Measurements from ENCODE around the gene DGKZ.
A peak's percentile ranks its signal among the peaks of the same experiment; 100 is the strongest.

DGKZ gene

DNA sequence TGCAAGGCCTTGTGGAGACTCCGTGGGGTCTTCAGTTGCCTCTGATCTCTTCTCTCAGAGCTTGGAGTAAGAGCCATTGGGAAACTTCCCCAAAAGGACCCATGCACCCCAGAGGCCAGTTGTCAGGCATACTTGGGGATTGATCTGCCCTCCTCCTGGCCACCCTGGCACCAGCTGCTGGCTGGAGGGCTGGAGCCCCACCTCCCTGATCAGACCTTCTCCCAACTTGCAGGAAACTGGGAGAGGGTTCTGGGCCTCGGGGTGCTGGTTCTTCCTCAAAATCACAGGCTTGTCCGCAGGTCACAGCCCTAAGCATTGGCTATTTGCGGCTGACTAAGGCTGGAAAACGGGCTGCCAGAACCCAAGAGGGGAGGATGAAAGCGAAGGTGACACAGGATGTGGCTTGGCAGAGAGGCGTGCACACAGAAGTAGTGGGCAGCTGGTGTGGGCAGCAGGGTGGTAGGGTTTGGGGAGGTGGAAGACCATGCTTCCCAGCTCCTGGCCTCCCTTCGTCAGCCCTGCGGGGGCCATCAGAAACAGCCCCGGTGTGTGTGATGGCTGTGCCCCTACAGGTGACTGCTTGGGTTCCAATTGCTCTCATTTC is 1.3 kb upstream of the DGKZ start:
- no peak for DNase-seq

DNA sequence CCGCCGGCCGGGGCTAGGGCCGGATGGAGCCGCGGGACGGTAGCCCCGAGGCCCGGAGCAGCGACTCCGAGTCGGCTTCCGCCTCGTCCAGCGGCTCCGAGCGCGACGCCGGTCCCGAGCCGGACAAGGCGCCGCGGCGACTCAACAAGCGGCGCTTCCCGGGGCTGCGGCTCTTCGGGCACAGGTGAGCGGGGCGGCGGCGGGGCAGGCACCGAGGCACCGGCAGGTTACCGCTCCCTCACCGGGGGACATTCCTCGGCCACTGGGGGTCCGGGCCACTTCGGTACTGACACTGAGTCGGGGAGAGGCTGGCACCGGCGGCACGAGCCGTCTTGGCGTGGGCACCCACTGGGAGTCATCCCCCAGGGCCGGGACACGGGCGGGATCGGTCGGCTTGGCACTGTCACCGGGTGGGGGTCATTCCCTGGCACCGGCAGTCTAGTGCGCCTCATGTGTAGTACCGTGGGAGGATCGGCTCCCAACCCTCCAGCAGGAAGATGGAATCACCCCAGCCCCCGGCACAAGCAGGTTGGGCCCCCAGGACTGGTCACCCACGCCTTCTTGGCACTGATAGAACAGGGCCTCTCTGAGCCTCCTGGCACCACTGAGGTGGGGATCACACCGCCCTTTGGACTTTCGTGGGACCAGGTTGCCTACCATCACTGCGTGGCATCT is 511 bp downstream of the DGKZ start:
- DNase-seq, result peak; percentile 8

- no peak for DNase-seq
Observed at GRCh38 chr11:46348566-46349401, 1.5 kb downstream of the DGKZ start.

GRCh38 chr11:46350695-46351094 is 3.4 kb downstream of the DGKZ start:
- DNase-seq, result no peak

- DNase-seq, result no peak
Observed at GRCh38 chr11:46351148-46351547, 3.9 kb downstream of the DGKZ start.

DNA sequence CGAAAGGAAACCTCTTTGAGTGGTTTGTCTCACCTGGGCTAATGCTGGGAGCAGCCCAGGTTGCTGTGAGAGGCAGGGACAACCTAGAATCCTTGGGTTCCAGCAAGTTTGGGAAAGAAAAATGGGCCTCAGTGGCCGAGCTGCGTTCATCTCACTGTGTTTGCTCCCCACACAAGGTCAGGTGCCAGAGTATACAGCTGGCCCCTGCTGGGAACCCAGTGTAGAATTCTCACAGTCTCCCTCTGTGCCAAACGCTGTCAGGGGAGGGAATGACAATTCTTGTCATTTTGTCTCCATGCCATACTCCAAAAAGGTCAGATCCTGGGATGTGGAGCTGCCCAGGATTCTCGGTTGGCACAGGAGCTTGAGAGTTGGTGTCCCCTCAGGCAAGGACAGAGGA is 4.3 kb downstream of the DGKZ start:
- DNase-seq, result no peak

DNA sequence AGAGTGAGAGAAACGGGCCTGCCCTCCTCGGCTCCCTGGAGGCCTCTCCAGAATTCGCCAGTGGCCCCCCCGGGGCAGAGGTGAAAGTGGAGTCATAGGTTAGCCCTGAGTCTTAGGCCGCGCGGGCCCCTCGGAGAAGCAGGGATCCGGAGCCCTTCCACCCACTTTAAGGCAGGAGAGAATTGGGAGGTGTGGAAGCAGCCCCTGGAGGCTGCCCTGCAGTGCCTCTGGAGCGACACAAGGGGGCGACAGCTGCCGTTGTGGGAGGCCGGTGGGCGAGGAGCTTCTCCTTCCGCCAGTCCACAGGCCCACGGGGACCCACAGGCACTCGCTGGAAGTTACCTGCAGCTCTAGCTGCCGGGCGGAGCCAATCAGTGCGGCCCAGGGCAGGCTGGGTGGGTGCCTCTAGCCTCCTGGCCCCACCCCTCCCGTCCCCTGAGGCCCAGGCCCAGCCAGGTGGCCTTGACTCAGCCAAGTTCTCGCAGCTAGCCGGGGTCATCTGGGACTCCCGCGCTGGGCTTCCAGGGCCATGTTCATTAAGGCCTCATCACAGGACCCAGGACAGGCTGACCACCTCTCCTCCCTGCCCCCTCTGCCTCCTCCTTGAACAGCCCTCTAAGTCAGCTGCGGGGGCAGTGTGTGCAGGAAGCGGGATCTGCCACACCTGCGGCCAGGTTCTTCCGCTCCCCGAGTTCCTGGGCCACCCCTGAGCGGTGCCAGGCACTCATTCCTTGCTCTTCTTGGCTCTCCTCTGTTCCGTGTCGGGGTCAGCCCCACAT is 5.0 kb downstream of the DGKZ start:
- no peak for DNase-seq

GRCh38 chr11:46353698-46354097 is 6.4 kb downstream of the DGKZ start:
- DNase-seq, result no peak

- DNase-seq, result no peak
Observed at GRCh38 chr11:46356924-46357482, 9.7 kb downstream of the DGKZ start.

DNA sequence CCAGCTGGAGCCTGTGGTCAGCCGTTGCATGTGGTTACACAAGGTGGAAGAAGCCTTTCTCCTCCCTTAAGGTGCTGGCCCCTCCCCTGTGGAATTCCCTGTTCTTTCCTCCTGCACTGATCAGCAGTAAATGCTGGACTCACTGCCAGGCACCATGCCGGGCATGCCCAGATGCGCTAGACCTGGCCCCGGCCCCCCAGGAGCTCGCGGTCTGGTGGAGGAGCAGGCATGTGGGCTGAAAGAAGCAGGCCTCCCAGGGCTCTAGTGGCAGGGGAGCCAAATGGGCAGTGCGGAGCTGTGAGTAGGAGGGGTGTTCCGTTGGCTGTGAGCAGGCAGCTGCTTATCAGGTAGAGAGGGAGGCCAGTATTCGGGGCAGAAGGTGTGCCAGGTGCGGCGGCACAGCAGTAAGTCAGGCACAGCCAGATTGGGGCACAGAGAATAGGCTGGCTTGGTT is 10.2 kb downstream of the DGKZ start:
- DNase-seq, result no peak

GRCh38 chr11:46359953-46360352 is 12.7 kb downstream of the DGKZ start:
- no peak for DNase-seq

- DNase-seq, result no peak
Observed at GRCh38 chr11:46360878-46361277, 13.6 kb downstream of the DGKZ start.

DNA sequence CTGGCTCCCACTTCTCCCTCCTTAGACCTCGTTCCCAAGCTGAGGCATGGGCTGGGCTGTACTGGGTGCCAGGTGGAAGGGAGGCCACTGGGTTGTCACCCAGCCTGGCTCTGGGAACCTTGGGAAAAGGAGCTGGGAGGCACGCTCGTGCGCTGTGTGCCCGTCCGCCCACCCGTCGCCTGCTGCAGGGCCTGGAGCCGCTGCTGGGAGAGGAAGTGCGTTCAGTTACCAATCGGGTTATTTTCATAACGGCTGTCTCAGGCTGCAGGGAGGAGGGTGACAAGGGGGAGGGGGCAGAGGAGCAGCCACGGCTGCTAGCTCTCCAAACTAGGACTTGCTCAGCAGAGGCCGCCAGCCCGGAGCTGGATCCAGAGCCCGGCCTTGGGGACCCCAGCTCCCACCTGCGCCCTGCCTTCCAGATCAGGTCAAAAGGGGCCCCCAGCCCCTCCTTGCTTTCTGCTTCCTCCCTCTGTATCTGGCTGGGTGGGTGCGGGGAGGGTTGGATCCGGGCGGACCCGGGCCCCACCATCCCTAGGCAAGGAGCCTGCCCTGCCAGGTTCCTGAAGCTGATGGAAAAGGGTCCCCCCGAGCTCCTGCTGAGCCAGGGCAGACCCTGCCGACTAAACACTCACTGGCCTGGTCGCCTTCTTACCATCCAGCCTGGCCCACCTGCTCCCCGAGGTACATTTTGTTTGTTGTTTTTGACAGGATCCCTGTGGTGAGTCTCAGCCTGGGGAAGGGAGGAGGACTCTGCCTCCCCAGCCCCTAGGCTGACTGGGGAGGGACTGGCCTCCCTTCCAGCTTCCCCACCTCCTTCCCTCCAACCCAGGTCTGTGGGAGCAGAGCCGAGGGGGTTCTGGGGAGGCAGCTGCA is 14.3 kb downstream of the DGKZ start:
- no peak for DNase-seq

GRCh38 chr11:46362156-46363030 is 15.1 kb downstream of the DGKZ start:
- no peak for DNase-seq

- no peak for DNase-seq
Observed at GRCh38 chr11:46363031-46363407, 15.8 kb downstream of the DGKZ start.

GRCh38 chr11:46363455-46364005 is 16.3 kb downstream of the DGKZ start:
- no peak for DNase-seq

DNA sequence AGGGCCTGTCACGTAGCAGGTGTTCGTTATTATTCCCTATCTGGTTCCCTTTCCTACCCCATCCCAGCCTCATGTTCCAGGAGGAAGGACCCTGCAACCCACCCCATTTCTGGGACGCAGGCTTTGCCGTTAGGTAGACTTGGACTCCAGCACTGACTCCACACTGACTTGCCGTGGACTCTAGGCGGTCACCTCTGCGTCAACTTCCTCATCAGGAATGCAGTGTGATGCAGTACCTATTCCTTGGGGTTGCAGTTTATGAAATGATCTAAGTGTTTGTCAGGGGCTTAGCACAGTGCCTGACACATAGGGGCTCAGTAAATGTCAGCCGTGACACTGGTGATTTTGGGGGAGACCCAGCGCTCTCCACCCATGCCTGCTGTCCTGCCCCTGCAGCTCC is 16.8 kb downstream of the DGKZ start:
- DNase-seq, result no peak

DNA sequence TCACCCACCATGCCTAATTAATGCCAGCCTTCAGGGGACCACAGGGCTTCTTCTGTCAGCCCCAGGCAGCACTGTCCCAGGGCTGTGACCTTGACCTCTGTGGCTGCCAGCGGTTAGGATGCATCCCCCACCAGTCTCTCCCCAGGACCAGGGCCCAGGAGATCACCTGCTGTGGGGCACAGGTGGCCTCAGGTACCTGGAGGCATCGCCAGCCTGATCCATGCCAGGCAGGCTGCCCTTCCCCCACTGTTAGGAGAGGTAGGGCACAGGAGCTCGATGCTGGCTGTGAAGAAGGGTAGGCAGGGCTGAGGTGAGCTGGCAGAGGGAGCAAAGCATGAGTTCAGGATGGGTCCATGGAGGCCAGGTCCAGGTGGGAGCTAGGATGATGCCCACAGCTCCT is 17.5 kb downstream of the DGKZ start:
- no peak for DNase-seq

- DNase-seq, result no peak
Observed at GRCh38 chr11:46366260-46366659, 19.0 kb downstream of the DGKZ start.

- no peak for DNase-seq
Observed at GRCh38 chr11:46366661-46367161, 19.4 kb downstream of the DGKZ start.

Measured in RPMI8226 (cell line).